MM.1S (cell line): ENCODE results near the gene POLR1B.

Source experiments
- DNase-seq: peaks from one replicate; pipeline ENCODE4 v3.0.0-alpha.2; 2015
- H2AFZ ChIP-seq: fragments of 300-600 bp; sonication (generic); 2 replicates; pipeline ENCODE4 v1.6.0; 2016; ENCODE audit warnings: antibody characterized with exemption, low read length
- H3F3A ChIP-seq: fragments of 300-600 bp; sonication (generic); 2 replicates; pipeline ENCODE4 v1.6.1; 2016; ENCODE audit warnings: mild to moderate bottlenecking, antibody characterized with exemption, low read length, moderate library complexity, mixed read lengths; ENCODE audit not compliant: insufficient read depth
- H3K27ac ChIP-seq: fragments of 300-600 bp; sonication (generic); 2 replicates; pipeline ENCODE4 v1.5.1; 2016; ENCODE audit warnings: mild to moderate bottlenecking, low read length
- H3K27me3 ChIP-seq: fragments of 300-600 bp; sonication (generic); replicated peaks from 2 replicates; pipeline ENCODE4 v1.6.0; 2016; ENCODE audit warnings: low read length; ENCODE audit not compliant: insufficient read depth
- H3K36me3 ChIP-seq: fragments of 300-600 bp; sonication (generic); replicated peaks from 2 replicates; pipeline ENCODE4 v1.6.1; 2016; ENCODE audit warnings: mild to moderate bottlenecking, low read length, mixed read lengths; ENCODE audit not compliant: insufficient read depth
- H3K4me1 ChIP-seq: fragments of 300-600 bp; sonication (generic); 2 replicates; pipeline ENCODE4 v1.6.1; 2016; ENCODE audit warnings: low read length, mixed read lengths
- H3K4me2 ChIP-seq: fragments of 300-600 bp; sonication (generic); 2 replicates; pipeline ENCODE4 v1.6.0; 2016; ENCODE audit warnings: low read depth, low read length
- H3K4me3 ChIP-seq: fragments of 300-600 bp; sonication (generic); 2 replicates; pipeline ENCODE4 v1.5.1; 2016; ENCODE audit warnings: low read length, mixed read lengths
- H3K79me2 ChIP-seq: fragments of 300-600 bp; sonication (generic); 2 replicates; pipeline ENCODE4 v1.6.1; 2016; ENCODE audit warnings: mixed run types, low read length, mixed read lengths
- H3K9ac ChIP-seq: fragments of 300-600 bp; sonication (generic); 2 replicates; pipeline ENCODE4 v1.6.1; 2016; ENCODE audit warnings: low read length, mixed read lengths
- H3K9me2 ChIP-seq: fragments of 300-600 bp; sonication (generic); replicated peaks from 2 replicates; pipeline ENCODE4 v1.6.1; 2016; ENCODE audit warnings: mild to moderate bottlenecking, low read length, mixed read lengths; ENCODE audit not compliant: insufficient read depth
- H3K9me3 ChIP-seq: fragments of 300-600 bp; sonication (generic); replicated peaks from 2 replicates; pipeline ENCODE4 v1.6.1; 2016; ENCODE audit warnings: mild to moderate bottlenecking, low read length, mixed read lengths; ENCODE audit not compliant: insufficient read depth
- H4K20me1 ChIP-seq: fragments of 300-600 bp; sonication (generic); 2 replicates; pipeline ENCODE4 v1.6.1; 2016; ENCODE audit warnings: mild to moderate bottlenecking, low read length, moderate library complexity, mixed read lengths; ENCODE audit not compliant: insufficient read depth
- CTCF ChIP-seq: fragments of 300-600 bp; sonication (generic); IDR thresholded peaks from 2 replicates; pipeline ENCODE4 v1.5.1; 2016; ENCODE audit warnings: antibody characterized with exemption, low read length, mixed read lengths
- EZH2 ChIP-seq: fragments of 300-600 bp; sonication (generic); optimal IDR thresholded peaks from 2 replicates; pipeline ENCODE3; 2017; ENCODE audit warnings: low read depth, mild to moderate bottlenecking, antibody characterized with exemption, low read length, mixed read lengths
- EZH2phosphoT487 ChIP-seq: fragments of 300-600 bp; sonication (generic); IDR thresholded peaks from 2 replicates; pipeline ENCODE4 v1.6.1; 2018; ENCODE audit warnings: antibody characterized with exemption, low read length

POLR1B gene

GRCh38 chr2:112585873-112586464 lies 43.7 kb downstream of the POLR1B start:
- H3K9me3 ChIP-seq: no peaks in the 10 kb centered on the region
- H3F3A ChIP-seq: peaks cover 26% of the 10 kb centered on the region
- no peaks in the 10 kb centered on the region for H3K9me2 ChIP-seq
- H2AFZ ChIP-seq: no peak overlapping the region
- TF ChIP-seq EZH2 (no peak), CTCF (no peak), EZH2phosphoT487 (no peak)
- H3K79me2 ChIP-seq: peaks cover 19% of the 10 kb centered on the region
- H3K4me2 ChIP-seq: no peak overlapping the region
- no peaks in the 10 kb centered on the region for H4K20me1 ChIP-seq
- H3K4me3 ChIP-seq: no peak overlapping the region
- no peaks in the 10 kb centered on the region for H3K36me3 ChIP-seq
- no peak for DNase-seq
- H3K4me1 ChIP-seq: peaks cover 12% of the 10 kb centered on the region
- H3K27ac ChIP-seq: no peak overlapping the region
- H3K9ac ChIP-seq: no peak overlapping the region
- no peaks in the 10 kb centered on the region for H3K27me3 ChIP-seq

DNA sequence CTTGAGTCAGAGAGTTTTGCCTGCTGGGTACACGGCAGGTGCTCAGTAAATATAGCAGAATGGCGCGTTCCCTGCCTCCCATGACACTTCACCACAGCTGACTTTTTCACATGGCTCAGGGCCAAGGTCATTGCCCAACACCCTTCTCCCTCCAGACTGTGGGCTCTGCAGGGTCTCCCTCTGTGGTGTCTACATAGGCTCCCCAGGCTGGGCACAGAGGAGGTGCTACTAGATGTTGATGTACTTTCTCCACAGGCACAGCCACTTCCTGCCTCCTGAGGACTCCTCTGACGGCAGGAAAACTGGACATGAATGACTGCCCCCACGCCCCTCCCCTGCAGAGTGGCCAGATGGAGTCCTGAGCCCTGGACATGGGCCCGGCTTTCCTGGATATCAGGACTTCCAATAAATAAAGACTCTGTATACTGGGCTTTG lies 46.4 kb downstream of the POLR1B start:
- no peaks in the 10 kb centered on the region for H3K9me3 ChIP-seq
- H3K36me3 ChIP-seq: no peaks in the 10 kb centered on the region
- H2AFZ ChIP-seq: no peak overlapping the region
- no peak overlapping the region for H3K9ac ChIP-seq
- peaks cover 11% of the 10 kb centered on the region for H3K79me2 ChIP-seq
- no peak for TF ChIP-seq CTCF
- no peak for TF ChIP-seq EZH2
- TF ChIP-seq EZH2phosphoT487: no peak
- H3K9me2 ChIP-seq: no peaks in the 10 kb centered on the region
- H3K4me1 ChIP-seq: 0 out of 2 replicates have a peak, but pooled peaks cover 3% of the 10 kb centered on the region
- H3K27me3 ChIP-seq: no peaks in the 10 kb centered on the region
- no peak for DNase-seq
- no peak overlapping the region for H3K27ac ChIP-seq
- H4K20me1 ChIP-seq: no peaks in the 10 kb centered on the region
- no peak overlapping the region for H3K4me3 ChIP-seq
- H3K4me2 ChIP-seq: no peak overlapping the region
- H3F3A ChIP-seq: peaks cover 14% of the 10 kb centered on the region

- TF ChIP-seq CTCF: no peak
- no peak for TF ChIP-seq EZH2phosphoT487
- TF ChIP-seq EZH2: no peak
- no peaks in the 10 kb centered on the region for H3K4me1 ChIP-seq
- no peak overlapping the region for H2AFZ ChIP-seq
- no peaks in the 10 kb centered on the region for H3K79me2 ChIP-seq
- no peaks in the 10 kb centered on the region for H4K20me1 ChIP-seq
- no peaks in the 10 kb centered on the region for H3K36me3 ChIP-seq
- DNase-seq: no peak
- H3K4me3 ChIP-seq: no peak overlapping the region
- no peaks in the 10 kb centered on the region for H3K27me3 ChIP-seq
- no peak overlapping the region for H3K9ac ChIP-seq
- no peaks in the 10 kb centered on the region for H3K9me2 ChIP-seq
- no peaks in the 10 kb centered on the region for H3K9me3 ChIP-seq
- H3K27ac ChIP-seq: no peak overlapping the region
- no peak overlapping the region for H3K4me2 ChIP-seq
- no peaks in the 10 kb centered on the region for H3F3A ChIP-seq
These were observed 49.1 kb downstream of the POLR1B start for GRCh38 chr2:112591413-112591812.
